D721Med (cell line): ENCODE data around the gene RAB40C.

Experiments
- DNase-seq: peaks from one replicate; pipeline ENCODE4 v3.0.0; 2011; ENCODE audit warnings: low spot score; ENCODE audit not compliant: insufficient read length
- FAIRE-seq: peaks from 2 replicates; lab custom pipeline; 2011; peaks lifted over from hg19 to GRCh38; lab: Jason Lieb, UNC
- CTCF ChIP-seq: IDR thresholded peaks from 2 replicates; pipeline ENCODE4 v1.5.1; 2012; ENCODE audit warnings: mild to moderate bottlenecking, control low read depth; ENCODE audit not compliant: insufficient read depth; ENCODE audit errors: missing control alignments

RAB40C gene

GRCh38 chr16:674968-675883 lies 85.4 kb downstream of the RAB40C start, which contains the start of gene RHBDL1:
Gene RHBDL1 (plus strand): TSS chr16:675671. CDS start chr16:675791, 120 bp downstream.
- DNase-seq, result no peak
- no peak for TF ChIP-seq CTCF
- FAIRE-seq, result no peak

DNA sequence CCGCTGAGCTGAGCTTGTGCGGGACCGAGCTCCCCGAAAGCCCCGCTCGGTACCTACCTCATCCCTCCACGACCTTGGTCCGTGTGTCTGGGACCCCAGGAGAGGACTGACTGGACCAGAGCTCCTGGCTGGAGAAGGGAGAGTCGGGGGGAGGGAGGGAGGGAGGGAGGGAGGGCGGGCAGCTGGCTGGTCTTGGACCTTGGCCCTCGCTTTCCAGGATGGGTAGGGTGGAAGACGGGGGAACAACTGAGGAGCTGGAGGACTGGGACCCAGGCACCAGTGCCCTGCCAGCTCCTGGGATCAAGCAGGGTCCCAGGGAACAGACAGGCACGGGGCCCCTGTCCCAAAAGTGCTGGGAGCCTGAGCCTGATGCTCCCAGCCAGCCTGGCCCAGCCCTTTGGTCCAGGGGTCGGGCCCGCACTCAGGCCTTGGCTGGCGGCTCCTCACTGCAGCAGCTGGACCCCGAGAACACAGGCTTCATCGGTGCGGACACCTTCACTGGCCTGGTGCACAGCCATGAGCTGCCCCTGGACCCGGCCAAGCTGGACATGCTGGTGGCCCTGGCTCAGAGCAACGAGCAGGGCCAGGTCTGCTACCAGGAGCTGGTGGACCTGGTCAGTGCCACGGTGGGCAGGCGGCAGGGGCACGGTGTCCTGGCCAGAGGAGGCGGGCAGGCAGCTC lies 86.2 kb downstream of the RAB40C start:
- TF ChIP-seq CTCF, result no peak
- DNase-seq, result no peak
- no peak for FAIRE-seq

DNA sequence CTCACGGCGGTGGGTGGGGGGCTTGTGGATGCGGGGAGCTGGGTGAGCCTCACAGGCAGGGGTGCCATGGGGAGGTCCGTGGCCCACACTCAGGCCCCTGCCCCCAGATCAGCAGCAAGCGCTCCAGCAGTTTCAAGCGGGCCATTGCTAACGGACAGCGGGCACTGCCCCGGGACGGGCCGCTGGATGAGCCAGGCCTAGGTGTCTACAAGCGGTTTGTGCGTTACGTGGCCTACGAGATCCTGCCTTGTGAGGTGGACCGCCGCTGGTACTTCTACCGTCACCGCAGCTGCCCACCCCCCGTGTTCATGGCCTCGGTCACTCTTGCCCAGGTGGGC lies 86.7 kb downstream of the RAB40C start:
- FAIRE-seq (no peak), DNase-seq (no peak)
- no peak for TF ChIP-seq CTCF

DNA sequence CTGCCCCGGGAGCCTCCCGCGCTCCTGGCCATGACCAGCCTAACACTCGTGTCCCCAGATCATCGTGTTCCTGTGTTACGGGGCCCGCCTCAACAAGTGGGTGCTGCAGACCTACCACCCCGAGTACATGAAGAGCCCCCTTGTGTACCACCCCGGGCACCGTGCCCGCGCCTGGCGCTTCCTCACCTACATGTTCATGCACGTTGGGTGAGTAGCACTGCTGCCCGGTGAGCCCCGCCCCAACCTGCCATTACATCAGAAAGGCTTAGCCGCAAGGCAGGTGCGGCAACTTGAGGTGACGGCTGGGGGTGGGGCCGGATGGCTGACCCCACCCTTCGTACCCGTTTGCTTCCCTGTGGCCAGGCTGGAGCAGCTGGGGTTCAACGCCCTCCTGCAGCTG lies 87.0 kb downstream of the RAB40C start:
- TF ChIP-seq CTCF, result no peak
- DNase-seq (no peak), FAIRE-seq (no peak)

DNA sequence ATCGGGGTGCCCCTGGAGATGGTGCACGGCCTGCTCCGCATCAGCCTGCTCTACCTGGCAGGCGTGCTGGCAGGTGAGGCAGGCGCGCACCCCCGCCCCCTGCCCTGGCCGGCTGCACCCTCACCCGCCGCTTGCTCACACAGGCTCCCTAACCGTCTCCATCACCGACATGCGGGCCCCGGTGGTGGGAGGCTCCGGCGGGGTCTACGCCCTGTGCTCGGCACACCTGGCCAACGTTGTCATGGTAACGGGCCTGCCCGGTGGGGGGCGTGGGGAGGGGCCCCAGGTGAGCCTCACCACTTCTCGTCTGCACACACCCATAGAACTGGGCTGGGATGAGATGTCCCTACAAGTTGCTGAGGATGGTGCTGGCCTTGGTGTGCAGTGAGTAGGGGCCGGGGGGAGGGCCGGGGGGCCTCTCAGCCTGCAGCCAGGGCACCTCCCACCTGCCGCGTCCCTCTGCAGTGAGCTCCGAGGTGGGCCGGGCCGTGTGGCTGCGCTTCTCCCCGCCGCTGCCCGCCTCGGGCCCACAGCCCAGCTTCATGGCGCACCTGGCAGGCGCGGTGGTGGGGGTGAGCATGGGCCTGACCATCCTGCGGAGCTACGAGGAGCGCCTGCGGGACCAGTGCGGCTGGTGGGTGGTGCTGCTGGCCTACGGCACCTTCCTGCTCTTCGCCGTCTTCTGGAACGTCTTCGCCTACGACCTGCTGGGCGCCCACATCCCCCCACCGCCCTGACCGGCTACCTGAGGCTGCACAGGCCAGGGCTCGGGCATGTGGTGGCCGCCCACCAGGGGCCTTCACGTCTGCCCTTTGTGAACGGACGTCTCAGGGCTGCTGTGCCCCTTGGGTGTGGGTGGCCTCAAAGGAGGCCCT lies 87.7 kb downstream of the RAB40C start:
- no peak for TF ChIP-seq CTCF
- DNase-seq (no peak), FAIRE-seq (no peak)

- TF ChIP-seq CTCF, result no peak
- FAIRE-seq (no peak), DNase-seq (no peak)
Measured at GRCh38 chr16:678209-678857, 88.5 kb downstream of the RAB40C start.
